ENCODE data around the gene SLC38A10.
A peak's percentile ranks its signal among the peaks of the same experiment; 100 is the strongest.
"Not testable (repeated sequence)": the region's sequence is repeated elsewhere in the genome, so short reads cannot be mapped to it uniquely, and the experiment has no call there.

Gene SLC38A10

DNA sequence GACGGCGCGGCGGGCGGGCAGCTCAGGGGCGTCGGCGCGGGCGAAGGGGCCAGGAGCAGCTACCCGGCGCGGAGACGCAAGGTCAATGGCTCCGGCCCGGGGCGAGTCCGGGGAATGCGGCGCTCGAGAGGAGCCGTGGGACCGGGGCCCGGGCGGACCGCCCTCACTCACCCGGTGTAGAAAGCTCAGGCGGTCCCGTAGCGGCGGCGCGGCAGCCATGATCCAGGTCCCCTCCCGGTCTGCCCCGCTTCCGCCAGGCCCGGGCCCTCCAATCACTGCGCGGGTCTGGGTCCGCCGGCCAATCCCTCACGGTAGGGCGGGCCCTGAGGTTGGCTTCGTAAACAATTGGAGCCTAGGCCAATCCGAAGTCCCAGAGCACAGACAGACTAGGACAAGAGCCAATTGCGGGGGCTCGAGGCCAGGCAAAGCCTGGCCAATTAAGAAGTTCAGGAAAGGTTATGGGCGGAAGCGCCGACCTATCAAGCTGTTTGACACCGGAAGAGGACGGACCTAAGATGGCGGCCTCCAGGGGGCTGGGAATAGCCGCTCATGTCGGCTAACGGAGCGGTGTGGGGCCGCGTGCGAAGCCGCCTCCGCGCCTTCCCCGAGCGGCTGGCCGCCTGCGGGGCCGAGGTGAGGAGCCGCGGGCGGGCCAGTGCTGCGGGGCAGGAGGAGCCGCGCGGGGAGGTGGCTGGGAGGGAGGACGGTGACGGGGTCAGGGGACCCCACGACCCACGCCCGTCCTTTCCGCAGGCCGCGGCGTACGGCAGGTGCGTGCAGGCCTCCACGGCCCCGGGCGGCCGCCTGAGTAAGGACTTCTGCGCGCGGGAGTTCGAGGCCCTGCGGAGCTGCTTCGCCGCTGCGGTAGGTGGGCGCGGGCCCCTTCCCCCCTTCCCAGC, 56.0 kb downstream of the SLC38A10 start, which contains the start of the genes NDUFAF8 and TEPSIN:
Gene NDUFAF8 (plus strand): TSS at position 504 of the 899 bp plus-strand sequence. CDS start 46 bp downstream, at position 550.
Gene TEPSIN (minus strand): TSS at position 241 of the 899 bp plus-strand sequence. CDS start 22 bp downstream, at position 219.
- DNase-seq, result peak; percentile 100

DNA sequence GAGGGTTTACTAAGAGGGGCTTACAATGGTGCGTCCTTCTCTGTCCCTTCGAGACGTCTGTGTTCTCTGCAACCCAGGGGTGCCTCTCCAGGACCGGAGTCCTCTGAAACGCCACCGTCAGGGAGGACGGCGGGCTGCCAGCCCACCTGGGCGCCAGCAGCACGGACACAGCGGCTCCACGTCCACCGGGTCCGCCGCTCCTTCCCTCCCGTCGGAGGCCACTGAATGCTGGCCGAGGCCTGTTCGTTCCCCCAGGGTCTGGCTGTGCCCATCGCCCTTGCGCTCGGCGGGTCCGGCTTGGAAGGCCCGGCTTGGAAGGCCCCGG, 56.7 kb downstream of the SLC38A10 start:
- DNase-seq, result no peak

DNA sequence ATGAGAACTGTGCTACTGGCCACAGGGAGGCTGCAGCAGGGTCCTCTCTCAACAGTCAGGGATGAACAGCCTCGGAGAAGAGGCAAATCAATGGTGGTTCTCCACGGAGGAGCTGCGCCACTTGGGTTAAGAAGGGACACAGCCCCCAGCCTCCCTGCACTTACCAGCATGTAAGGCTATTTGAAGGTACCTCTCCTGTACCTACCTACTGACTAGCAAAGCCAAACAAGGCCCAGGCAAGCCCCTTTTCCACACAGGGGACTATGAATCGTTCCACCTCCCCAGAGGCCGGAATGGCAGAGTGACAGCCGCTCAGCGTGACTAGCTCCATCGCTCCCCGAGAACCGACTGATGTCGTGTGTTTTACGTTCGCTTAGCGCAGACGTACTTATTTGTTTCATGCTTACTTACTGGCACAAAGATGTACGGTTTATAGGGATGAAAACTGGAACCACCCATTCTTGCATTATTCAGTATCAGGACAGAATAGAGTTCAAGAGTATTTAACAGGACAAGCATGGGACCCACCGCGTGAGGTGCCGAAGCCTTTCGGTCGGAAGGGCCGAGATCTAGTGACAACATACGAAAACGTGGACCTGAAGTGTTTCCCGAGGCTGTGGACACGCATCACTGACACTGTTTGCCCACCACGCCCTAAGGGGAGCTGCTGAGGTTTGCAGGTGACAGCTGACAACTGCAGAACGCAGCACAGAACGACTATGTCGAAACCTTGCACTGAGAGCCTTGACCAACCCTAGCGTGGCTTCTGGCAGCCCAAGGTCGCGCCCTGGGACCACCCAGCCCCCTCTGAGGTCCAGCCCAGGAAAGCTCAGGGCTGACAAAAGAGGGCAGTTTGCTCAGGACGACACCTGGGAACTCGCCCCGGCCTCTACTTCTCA, 57.3 kb downstream of the SLC38A10 start:
- DNase-seq, result no peak

DNA sequence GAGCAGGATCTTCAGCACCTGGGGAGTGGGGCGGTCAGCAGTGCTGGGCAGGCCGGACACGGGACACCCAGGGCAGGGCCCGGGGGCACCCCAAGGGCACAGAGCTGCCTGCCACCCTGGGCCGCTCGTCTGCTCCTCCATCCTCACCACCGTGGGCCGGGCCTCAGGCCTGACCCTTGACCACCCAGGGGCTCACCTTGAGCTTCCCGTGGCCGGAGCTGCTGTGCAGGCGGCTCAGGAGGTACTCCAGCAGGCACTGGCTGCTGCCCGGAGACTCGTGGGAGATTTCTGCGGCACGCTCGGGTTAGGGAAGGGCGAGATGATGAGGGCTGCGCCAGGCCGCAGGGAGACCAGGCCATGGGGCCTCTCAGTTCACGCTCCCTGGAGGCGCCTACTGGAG, 58.3 kb downstream of the SLC38A10 start:
- no peak for DNase-seq

DNA sequence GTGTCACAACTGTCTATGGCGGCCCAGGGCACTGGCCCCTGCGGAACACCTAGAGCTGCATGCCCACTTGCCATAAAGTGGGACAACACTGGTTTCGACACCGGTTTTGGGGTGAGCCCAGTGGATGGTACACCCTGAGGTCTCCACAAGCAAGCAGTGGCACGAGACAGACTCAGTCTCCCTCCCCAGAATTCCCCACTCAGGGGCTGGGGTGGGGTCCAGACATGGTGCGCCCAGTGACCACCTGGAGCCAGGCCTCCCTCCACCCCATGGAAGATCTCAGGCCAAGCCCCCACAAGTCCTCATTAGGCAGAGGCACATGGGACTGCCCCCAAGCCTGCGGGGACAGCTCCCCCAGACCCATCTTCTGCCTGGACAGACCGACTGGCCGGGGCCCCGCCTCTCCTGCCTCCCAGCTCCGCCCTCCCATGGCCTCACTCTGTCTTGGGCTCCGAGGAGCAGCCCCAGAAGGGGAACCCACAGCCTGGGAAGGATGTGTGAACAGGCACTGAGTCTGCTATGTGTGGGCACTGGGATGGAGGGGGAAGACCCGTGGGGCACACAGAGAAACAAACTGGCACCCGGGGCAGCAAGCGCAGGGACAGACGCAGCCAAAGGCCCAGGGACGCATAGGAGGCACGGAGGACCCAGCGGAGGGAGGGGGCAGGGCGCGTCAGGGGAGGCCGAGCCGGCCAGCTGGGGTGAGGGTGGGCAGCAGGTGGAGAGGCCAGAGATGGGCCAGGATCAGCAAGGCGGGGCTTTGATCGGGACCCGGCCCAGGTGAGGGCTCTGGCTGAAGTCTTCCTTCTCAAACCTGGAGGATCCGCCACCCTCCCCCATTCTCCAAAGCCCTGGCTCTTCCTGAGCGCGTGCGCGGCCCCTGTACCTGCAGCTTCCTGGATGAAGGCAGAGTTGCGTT, 59.0 kb downstream of the SLC38A10 start:
- DNase-seq, result no peak

DNA sequence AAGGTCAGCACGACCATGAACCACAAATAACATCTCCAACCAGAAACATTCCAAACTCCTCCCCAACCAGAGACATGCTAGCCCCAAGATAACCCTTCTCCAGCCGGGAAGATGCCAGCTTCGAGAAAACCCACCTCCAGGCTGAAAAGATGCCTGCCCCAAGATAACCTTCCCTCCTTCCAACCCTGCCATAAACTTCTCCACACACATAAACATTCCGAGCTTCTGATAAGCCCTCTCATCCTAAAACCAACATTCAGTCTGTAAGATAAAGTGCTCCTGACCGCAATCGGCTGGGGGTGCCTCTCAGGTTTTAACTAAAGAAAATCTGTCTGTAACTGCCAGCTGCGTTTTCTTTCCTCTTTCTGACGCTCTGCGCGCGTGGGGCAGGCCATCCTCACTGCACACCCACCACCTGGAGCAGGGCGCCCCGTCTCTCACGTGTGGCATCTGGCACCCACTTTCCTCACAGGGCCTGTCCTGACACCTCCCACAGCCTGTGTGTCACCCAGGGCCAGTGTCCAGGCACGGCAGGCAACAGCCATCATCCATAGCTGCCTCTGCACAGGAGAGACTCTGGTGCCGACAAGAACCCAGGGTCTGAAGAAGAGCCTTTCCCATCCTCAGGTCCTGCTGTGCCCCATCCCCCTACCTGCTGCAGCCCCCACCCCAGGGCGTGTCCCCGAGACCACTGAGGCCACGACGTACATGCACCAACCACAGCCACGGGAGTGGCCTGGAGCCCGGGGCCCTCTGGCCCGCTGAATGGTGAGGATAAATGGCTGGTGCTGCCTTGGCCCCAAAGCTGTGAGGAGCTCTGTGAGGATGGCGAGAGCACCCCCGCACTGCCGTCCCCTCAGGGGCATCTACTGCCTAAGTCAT, 59.9 kb downstream of the SLC38A10 start:
- no peak for DNase-seq

DNA sequence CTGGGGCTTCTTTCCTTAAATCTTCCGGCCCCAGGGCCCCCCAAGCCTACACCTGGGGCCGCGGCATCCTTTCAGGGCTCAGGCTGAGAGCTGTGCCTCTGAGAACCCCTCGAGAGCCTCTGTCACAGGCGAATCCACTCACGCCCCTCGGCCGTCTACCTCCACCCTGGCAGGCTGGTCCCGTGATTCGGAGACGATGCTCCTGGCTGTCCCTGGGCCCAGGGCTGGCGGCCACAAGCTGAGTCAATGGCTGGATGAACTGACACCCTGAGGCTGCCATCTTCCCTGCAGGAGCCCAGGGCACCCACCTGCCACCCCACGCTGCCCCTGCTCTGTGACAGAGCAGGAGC, 60.6 kb downstream of the SLC38A10 start:
- no peak for DNase-seq

DNA sequence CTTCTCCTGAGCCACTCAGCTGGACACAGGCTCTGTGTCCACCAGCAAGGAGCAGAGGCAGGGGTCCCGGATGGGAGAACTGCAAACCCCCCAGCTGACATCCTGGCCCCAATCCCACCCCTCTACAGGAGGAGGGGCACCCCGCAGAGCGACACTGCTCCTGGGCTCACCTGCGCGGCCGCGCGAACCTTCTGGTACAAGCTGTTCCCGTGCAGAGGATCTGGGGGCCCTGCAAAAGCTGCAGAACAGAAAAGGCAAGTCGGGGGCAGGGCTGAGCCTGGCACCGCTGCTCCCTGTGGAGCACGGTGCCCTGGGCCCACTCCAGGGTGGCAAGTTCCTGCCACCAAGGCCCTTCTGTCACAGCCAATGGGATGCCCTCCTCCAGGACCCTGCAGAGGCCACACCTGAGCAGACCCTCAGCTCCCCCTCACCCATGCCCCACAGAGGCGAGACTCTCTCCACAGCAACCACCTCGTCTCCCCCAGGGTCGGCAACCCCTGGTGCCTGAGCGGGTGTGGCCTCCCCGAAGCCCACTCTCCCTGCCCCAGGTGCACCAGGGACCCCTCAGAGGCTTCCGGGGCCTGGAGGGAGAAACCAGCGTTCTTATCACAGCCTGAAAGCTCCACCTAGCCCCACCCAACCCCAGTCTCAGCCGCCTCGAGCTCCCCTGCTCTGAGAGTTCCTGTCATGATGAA, 61.1 kb downstream of the SLC38A10 start:
- no peak for DNase-seq

DNA sequence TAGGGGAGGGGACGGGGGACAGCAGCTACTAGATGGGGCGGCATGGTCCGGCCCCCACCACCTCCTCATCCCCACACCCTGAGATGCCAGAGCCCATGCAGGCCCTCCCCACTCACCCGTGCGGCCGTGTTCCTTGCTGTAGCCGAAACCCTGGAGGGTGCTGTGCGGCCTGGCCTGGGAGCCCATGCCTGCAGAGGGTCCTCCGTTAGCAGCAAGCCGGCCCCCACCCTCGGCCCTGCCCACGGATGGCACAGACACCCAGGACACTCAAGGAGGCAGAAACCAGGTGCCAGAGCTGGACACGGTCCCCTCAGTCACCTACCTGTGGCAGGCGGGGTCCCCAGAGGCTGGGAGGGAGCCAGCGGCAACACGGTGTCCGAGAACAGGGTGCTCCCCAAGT, 61.8 kb downstream of the SLC38A10 start:
- DNase-seq, result no peak

DNA sequence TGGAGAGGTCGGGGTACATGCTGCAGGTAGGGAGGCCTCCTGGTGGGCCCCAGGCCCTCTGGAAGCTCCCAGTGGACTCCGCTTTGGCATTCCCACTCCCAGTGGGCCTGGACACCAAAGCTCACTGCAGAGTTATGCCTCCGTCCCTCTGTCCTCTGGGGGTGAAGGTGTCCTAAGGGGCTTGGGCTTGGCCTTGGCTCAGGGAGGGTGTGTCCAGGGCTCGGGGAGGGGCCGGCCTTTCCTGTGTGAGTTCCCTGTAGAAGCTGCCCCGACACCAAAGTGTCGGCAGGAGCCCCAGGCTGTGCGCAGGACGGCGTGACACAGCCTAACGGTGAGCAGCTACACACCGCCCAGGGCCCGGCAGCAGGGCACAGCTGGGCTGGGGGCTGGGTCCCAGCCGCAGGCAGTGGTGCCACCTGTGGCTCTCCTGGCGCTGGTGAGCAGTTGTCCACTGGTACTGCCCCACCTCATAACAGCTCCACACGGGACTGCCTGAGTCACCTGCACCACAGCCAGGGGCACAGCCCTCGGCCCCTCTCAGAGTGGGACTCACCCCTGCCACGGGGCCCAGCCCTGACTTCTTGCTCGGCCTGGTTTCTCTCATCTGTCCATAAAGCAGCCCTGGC, 62.4 kb downstream of the SLC38A10 start:
- no peak for DNase-seq

DNA sequence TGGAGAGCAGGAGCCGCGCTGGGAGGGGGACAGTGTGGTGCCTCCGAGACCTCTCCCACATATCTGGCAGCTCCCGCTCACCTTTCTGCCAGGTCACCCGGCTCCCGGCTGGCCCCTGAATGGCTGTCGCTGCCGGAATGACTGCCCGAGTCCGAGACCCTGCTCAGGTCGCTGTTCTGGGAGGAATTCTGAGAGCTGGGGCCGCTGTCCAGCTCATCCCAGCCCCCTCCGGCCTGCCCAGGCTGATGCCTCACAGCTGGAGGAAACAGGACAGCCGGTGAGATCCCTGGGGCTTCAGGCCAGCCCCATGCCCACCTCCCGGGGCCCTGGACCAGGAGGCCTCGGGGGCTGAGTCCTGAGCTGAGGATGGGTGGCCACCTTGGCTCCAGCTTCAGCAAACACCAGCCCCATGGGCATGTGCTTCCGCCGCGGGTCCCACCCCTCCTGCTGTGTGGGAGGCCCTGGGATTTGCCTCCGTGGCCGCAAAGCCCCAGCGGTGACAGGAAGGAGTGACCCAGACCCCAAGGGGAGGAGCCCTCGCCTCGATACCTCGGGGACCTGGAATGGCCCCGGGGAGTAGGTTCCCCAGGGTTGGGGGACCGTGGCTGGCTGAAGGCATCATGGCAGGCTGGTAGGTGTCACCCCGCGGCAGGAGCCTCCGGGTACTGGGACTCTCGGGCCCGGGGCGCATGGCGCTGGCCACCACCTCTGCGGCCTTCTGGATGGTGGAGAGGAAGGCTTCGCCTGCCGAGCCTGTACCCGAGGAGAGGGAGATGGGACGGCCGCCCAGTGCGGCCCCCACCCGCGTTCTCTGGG, 63.1 kb downstream of the SLC38A10 start:
- no peak for DNase-seq

DNA sequence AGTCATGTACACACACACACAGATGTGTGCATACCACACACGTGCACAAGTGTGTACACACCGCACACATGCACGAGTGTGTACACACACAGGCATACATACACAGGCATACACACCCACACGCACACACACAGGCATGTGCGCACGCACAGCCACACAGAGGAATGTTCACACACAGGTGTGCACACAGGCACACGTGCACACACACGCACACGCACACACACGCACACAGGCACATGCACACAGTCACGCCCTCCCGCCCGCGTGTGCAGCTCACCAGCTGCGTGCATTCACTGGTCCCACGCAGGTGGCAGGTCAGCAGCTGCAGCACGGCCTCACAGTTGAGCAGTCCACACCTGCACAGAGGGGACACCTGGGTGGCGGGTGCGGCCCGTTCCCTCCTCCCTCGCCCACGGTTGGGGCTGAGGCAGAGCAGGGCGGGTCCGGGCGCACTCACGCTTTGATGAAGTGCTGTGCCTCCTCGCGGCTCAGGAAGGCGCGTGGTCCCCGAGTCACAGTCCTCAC, 63.9 kb downstream of the SLC38A10 start:
- DNase-seq, result no peak

DNA sequence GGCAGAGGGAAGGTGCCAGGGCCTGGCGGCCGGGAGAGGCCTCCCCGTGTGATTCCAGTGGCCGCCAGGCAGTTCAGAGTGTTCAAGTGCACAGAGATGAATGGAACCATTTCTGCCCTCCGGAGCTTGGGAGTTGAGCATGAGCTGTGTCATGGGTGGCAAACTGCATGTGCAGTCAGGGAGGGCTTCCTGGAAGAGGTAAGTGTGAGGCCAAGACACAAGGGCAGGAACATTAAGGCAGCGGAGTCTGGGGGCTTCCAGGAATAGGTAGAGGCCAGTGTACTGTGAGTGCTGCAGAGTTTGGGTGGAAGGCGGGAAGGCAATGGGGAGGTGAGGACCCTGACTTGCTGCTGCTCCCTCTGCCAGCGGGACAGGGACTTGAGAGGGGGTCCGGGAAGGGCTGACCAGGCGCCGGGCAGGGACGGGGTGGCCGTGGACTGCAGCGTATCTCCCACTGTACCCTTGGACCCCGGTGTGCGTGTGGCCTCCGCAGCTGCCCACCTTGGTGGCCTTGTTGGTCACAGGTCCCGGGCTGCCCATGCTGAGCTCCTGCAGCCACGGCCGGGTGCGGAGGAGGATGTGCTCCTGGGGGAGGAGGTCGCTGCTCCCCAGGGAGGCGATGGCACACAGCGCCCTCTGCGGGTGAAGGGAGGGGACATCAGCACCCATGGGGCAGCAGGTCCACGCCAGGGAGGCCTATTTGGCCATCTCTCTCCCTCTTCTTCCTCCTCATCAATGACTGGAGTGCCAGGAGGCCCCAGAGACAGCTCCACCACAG, 64.9 kb downstream of the SLC38A10 start:
- no peak for DNase-seq

DNA sequence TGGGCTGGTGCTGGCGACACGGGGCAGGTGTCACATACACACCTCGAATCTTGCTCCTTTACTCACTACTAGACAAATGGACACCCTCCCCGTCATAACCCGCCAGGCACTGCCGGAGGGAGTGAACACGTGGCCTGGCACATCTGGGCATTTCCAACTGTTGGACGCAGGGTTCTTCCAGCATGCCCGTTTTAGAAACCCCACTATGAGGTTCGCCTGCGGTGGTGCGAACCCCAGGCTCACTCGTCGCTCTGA, 65.5 kb downstream of the SLC38A10 start:
- DNase-seq, result no peak

DNA sequence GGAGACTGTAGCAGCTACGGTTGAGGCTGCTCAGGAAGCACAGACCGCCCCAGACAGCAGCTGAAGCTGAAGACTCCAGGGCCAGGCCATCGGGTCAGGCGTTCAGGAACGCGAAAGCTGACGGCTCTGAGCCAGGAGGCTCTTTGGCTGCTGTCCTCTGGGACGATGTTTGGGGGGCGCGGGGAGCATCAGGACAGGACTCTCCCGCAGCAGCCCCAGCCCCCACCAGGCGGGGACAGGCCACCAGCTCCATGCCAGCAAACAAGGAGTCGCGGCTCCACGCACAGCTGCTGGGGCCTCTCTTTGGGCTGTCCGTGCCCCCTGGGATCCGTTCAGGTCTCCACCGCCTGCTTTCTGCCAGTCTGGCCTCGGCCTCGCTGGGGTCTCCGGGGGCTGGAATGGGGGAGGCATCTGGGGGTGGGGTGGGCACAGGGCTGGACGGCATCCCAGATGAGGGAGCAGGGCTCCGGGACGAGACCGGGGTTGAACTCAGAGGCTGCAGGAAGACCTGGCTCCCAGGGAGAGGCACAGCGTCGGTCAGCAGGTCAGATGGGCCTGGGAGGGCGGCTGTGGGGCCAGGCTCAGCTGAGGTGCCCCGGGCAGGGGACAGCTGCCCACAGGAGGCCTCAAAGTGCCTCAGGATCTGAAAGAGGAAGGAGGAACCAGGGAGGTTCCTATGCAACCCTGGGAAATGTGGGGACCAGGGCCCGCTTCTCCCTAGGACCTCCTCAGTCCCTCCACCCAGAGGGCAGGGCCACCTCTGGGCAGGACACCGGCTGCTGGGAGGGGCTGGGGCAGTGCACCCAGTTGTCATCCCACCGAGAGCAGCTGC, 66.1 kb downstream of the SLC38A10 start:
- peak; percentile 33 for DNase-seq

DNA sequence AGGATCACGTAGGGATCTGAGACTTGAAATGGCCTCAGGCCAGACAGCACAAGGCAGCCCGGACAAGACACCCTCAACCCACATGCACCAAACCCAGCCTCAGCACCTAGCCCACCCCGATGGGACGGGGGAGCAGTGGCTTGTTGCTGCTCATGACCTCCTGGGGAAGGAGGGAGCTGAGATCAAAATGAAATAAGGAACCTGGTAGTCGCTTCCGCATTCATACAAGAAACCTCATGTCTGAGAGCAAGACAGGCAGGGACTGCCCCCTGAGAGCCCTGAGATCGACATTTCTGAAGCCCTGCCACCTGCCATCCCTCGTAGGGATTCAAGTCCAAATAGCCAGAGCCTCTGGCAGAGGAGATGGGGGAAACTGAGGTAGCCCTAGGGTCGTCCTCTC, 66.7 kb downstream of the SLC38A10 start:
- peak; percentile 85 for DNase-seq

DNA sequence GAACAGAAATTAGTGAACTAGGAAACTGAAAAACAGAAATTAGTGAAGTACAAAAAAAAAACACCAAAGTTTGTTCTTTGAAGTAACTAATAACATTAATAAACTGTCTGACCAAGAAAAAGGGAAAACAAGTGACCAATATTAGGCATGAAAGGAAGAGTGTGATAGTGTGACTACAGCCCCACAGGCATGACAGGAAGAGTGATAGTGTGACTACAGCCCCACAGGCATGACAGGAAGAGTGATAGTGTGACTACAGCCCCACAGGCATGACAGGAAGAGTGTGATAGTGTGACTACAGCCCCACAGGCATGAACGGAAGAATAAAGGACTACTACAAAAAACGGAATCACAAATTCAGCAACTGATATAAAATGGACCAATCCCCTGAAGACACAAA, 67.5 kb downstream of the SLC38A10 start:
- not testable (repeated sequence) for DNase-seq

DNA sequence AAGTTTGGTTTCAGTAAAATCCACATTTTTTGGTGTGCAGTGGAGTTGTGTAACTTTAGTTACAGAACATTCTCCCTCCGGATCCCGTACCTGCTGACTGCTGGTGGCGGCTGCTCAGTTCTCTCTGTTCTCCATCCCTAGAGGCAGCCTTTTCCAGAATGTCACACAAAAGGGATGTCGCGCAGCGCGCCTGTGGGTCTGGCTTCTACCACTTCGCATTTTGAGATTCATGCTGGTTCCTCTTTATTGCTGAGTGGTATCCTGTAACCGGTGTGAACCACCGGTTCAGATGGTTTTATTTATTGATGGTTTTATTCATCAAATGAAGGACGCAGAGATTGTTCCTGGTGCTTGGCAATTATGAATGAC, 71.4 kb downstream of the SLC38A10 start:
- DNase-seq, result peak; percentile 77

Measured in MV-4-11 (cell line).